ENCODE data around the gene BPIFB3. TPM values are rescaled to one million over a fixed set of nuclear protein-coding genes. Genes with fewer than 3 reads are reported as not detected.

Gene BPIFB3
- total RNA-seq, 1 donor: not detected

DNA sequence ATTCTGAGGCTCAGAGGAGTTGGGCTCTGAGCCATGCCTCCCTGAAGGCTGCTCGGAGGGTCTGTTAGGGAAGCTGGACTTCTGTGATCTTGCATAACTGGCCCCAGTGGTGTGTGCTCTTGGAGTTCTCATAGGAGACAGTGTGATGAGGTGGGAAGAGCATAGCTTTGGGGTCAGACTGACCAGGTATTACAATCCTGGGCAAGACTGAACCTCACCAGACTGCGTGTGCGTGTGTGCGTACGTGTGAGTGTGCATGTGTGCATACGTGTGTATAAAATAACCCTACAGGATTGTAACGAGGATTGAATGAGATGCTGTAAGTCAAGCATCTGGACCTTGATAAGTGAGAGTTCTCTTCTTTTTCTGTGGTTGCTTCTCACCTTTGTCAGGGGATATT is 36.2 kb upstream of the BPIFB3 start:
- TF ChIP-seq CTCF (IDR thresholded peaks at IDR 0.05; ENCODE audit: insufficient read depth, low read depth, low read length): no peak
- no peak for DNase-seq (ENCODE audit: low read depth)
- no peak overlapping the region for H3K4me3 ChIP-seq (ENCODE audit: low read depth, low read length)

- no peak for DNase-seq (ENCODE audit: low read depth)
- no peak overlapping the region for H3K4me3 ChIP-seq (ENCODE audit: low read depth, low read length)
- TF ChIP-seq CTCF (IDR thresholded peaks at IDR 0.05; ENCODE audit: insufficient read depth, low read depth, low read length): no peak
Observed at GRCh38 chr20:33018169-33018931, 35.4 kb upstream of the BPIFB3 start.

- no peak for DNase-seq (ENCODE audit: low read depth)
- TF ChIP-seq CTCF (IDR thresholded peaks at IDR 0.05; ENCODE audit: insufficient read depth, low read depth, low read length): no peak
- H3K4me3 ChIP-seq (ENCODE audit: low read depth, low read length): no peak overlapping the region
Observed at GRCh38 chr20:33019465-33020277, 34.0 kb upstream of the BPIFB3 start.

DNA sequence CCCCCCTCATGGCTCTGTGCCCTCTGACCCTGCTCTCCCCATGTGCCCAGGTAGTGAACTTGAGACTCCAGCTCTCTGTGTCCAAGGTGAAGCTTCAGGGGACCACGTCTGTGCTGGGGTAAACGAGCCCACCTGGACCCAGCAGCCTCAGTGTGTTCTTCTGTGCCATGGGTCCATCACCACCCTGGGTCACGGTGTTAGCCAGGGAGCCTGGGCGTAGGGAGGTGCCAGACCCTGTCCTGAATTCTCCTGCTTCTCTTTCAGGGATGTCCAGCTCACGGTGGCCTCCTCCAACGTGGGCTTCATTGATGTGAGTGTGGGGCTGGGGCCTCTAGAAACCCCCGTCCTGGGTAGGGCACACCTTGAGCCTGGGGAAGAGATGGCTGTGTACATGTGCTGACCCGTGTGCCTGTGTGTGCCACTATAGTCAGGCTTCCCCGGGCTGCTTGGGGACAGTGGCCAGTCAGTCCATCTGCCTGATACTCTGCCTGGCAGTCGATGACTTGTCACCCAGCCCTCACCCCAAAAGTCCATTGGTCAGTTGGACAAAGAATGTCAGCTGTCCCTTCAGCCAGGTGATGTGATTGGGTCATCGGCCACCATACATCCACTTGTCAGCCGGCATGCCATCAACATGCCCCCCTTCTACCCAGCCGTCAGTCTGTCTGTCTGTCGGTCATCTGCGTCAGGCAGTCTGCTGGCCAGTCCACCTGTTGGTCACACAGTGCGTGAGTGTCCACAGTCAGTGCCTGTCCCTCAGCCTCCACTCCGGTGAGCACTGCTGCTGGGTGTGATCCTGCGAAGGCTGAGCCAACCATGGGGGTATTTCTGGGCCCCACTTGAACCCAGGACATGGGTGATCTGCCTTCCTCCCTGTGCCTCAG is 33.2 kb upstream of the BPIFB3 start:
- no peak overlapping the region for H3K4me3 ChIP-seq (ENCODE audit: low read depth, low read length)
- TF ChIP-seq CTCF (IDR thresholded peaks at IDR 0.05; ENCODE audit: insufficient read depth, low read depth, low read length): no peak
- DNase-seq (ENCODE audit: low read depth): no peak

DNA sequence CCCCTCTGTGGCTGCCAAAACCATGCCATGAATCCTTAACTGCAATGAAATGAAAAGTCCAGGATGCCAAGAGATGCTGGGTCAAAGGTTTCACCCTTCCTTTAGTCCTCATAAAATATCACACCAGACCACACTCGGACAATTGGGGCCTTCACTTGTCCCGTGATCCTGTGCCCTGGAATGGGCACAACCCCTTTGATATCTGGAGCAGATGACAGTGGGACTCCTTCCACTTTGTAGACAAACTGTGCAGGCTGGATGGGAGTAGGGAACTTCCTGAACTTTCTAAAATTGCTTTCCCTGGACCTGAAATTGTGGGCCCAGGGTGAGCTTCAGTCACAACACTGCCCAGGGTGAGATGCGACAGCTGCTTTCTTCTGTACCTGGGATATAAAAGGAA is 31.8 kb upstream of the BPIFB3 start:
- no peak for DNase-seq (ENCODE audit: low read depth)
- H3K4me3 ChIP-seq (ENCODE audit: low read depth, low read length): no peak overlapping the region
- no peak for TF ChIP-seq CTCF (IDR thresholded peaks at IDR 0.05; ENCODE audit: insufficient read depth, low read depth, low read length)

GRCh38 chr20:33022289-33022688 is 31.4 kb upstream of the BPIFB3 start:
- DNase-seq (ENCODE audit: low read depth): no peak
- H3K4me3 ChIP-seq (ENCODE audit: low read depth, low read length): no peak overlapping the region
- TF ChIP-seq CTCF (IDR thresholded peaks at IDR 0.05; ENCODE audit: insufficient read depth, low read depth, low read length): no peak

All from fibroblast of villous mesenchyme (primary cell).